ENCODE results near the gene ONECUT2. TPM values are rescaled to one million over a fixed set of nuclear protein-coding genes. Genes with fewer than 3 reads are reported as not detected.

Gene ONECUT2
- total and polyA plus RNA-seq, 4 donors: 1.8 to 5.7 (median 4.6) TPM

- Histone ChIP-seq H3K9me3 (ENCODE audit: control insufficient read depth in 4 of 4, low read length in 3 of 4) (no peaks in the 10 kb centered on the region), H3K27ac (ENCODE audit: low read depth in 1 of 2, low read length in 2 of 2) (peak overlapping the region; percentile 60 to 68), H3K4me3 (ENCODE audit: low read depth in 1 of 3, low read length in 3 of 3) (peak overlapping the region in 1 of 3 donors; percentile 2), H3K27me3 (ENCODE audit: control insufficient read depth in 4 of 4, insufficient read depth in 4 of 4, low read length in 3 of 4) (no peaks in the 10 kb centered on the region), H3K9ac (ENCODE audit: low read depth in 1 of 2, low read length in 2 of 2) (peak overlapping the region in 1 of 2 donors; percentile 3), H3K4me1 (ENCODE audit: control insufficient read depth in 4 of 4, insufficient read depth in 4 of 4, low read length in 3 of 4) (peaks cover 2 to 39% (median 26%) of the 10 kb centered on the region in 4 donors), H3K36me3 (ENCODE audit: control insufficient read depth in 4 of 4, insufficient read depth in 3 of 4, low read depth in 1 of 4, low read length in 3 of 4) (no peaks in the 10 kb centered on the region)
- DNase-seq (ENCODE audit: low spot score): peak; percentile 37
- TF ChIP-seq TAF1 (conservative IDR thresholded peaks at IDR 0.05): peak; percentile 43
- TF ChIP-seq YY1 (IDR thresholded peaks at IDR 0.05): peak; percentile 93
- TF ChIP-seq ATF3 (IDR thresholded peaks at IDR 0.05): no peak
- peak; percentile 12 to 70 for TF ChIP-seq JUND (IDR thresholded peaks at IDR 0.05)
- TF ChIP-seq FOXA2 (IDR thresholded peaks at IDR 0.05): peak; percentile 78
- TF ChIP-seq RXRA (IDR thresholded peaks at IDR 0.05): peak; percentile 81 to 93
- TF ChIP-seq EGR1 (IDR thresholded peaks at IDR 0.05; ENCODE audit: low read depth in 2 of 2): peak in 1 of 2 donors; percentile 64
- TF ChIP-seq RAD21 (IDR thresholded peaks at IDR 0.05): peak; percentile 55 to 61
- peak; percentile 87 to 92 for TF ChIP-seq HNF4A (conservative IDR thresholded peaks at IDR 0.05)
- TF ChIP-seq SP1 (IDR thresholded peaks at IDR 0.05): peak; percentile 81
- peak; percentile 59 for TF ChIP-seq FOXA1 (IDR thresholded peaks at IDR 0.05)
- no peak for TF ChIP-seq GABPA (IDR thresholded peaks at IDR 0.05 in 1 of 2, conservative IDR thresholded peaks at IDR 0.05 in 1 of 2)
- TF ChIP-seq MAX (IDR thresholded peaks at IDR 0.05): peak; percentile 74
- TF ChIP-seq ZBTB33 (IDR thresholded peaks at IDR 0.05): peak; percentile 72
- peak; percentile 35 for TF ChIP-seq HNF4G (IDR thresholded peaks at IDR 0.05)
- peak; percentile 12 for TF ChIP-seq NR2F2 (IDR thresholded peaks at IDR 0.05)
- no peak for TF ChIP-seq CTCF (IDR thresholded peaks at IDR 0.05; ENCODE audit: low read depth, low read length, missing input control)
- TF ChIP-seq REST (IDR thresholded peaks at IDR 0.05): peak; percentile 89
- 26% methylated on average over 3 of the region's 3 CpGs for WGBS
These were observed 12.8 kb upstream of the ONECUT2 start for GRCh38 chr18:57422313-57422872.
